NCI-H524 (cell line): ENCODE data around the gene ANKRD11.
"Not testable (repeated sequence)": the region's sequence is repeated elsewhere in the genome, so short reads cannot be mapped to it uniquely, and the experiment has no call there.

Experiments
- DNase-seq, 2 experiments: peaks; one replicate each; lab custom pipeline; 2025; lab: John Stamatoyannopoulos, UW

The ANKRD11 gene

GRCh38 chr16:89264800-89265550, 225.4 kb downstream of the ANKRD11 start:
- no peak for DNase-seq

- no peak for DNase-seq
These were observed 228.4 kb downstream of the ANKRD11 start for GRCh38 chr16:89261691-89262563.

GRCh38 chr16:89259901-89260300, 230.5 kb downstream of the ANKRD11 start:
- not testable (repeated sequence) for DNase-seq

GRCh38 chr16:89257757-89258465, 232.4 kb downstream of the ANKRD11 start:
- peak in 1 of 2 experiments; percentile 22 for DNase-seq

GRCh38 chr16:89257281-89257731, 233.1 kb downstream of the ANKRD11 start:
- peak in 1 of 2 experiments; percentile 29 for DNase-seq

- peak in 1 of 2 experiments; percentile 30 for DNase-seq
These were observed 233.6 kb downstream of the ANKRD11 start for GRCh38 chr16:89256651-89257254.

GRCh38 chr16:89253548-89254287, 236.6 kb downstream of the ANKRD11 start:
- no peak for DNase-seq

GRCh38 chr16:89248196-89248982, 242.0 kb downstream of the ANKRD11 start:
- no peak for DNase-seq

- DNase-seq, result not testable (repeated sequence)
These were observed 242.7 kb downstream of the ANKRD11 start for GRCh38 chr16:89247734-89248075.

- DNase-seq, result peak; percentile 57 to 80
These were observed 243.2 kb downstream of the ANKRD11 start for GRCh38 chr16:89246903-89247733.

- no peak for DNase-seq
These were observed 243.9 kb downstream of the ANKRD11 start for GRCh38 chr16:89246383-89246902.

GRCh38 chr16:89244754-89245153, 245.6 kb downstream of the ANKRD11 start:
- DNase-seq, result no peak

GRCh38 chr16:89244264-89244663, 246.1 kb downstream of the ANKRD11 start:
- DNase-seq, result not testable (repeated sequence)

- DNase-seq, result no peak
These were observed 246.7 kb downstream of the ANKRD11 start for GRCh38 chr16:89243664-89244063.

GRCh38 chr16:89242795-89243200, 247.6 kb downstream of the ANKRD11 start:
- DNase-seq, result no peak

GRCh38 chr16:89241187-89242007, 249.0 kb downstream of the ANKRD11 start:
- peak; percentile 78 to 83 for DNase-seq

- no peak for DNase-seq
These were observed 252.6 kb downstream of the ANKRD11 start for GRCh38 chr16:89237733-89238132.
